HG03060 (cell line): ENCODE measurements around the gene SIPA1L3.

Source experiments
- ATAC-seq: cut with Tn5 transposase; IDR thresholded peaks from one replicate; pipeline ENCODE4 v1.9.1; 2021; ENCODE audit warnings: low read depth, moderate number of reproducible peaks; ENCODE audit not compliant: unreplicated experiment

Gene SIPA1L3

GRCh38 chr19:38133319-38133718 is 226.3 kb downstream of the SIPA1L3 start:
- no peak for ATAC-seq

- ATAC-seq, result no peak
These were observed 227.6 kb downstream of the SIPA1L3 start for GRCh38 chr19:38134540-38135149.

GRCh38 chr19:38135150-38135998 is 228.4 kb downstream of the SIPA1L3 start:
- no peak for ATAC-seq

GRCh38 chr19:38139122-38139521 is 232.1 kb downstream of the SIPA1L3 start:
- no peak for ATAC-seq

- no peak for ATAC-seq
These were observed 234.1 kb downstream of the SIPA1L3 start for GRCh38 chr19:38141108-38141507.

- no peak for ATAC-seq
These were observed 235.4 kb downstream of the SIPA1L3 start for GRCh38 chr19:38142176-38143035.

GRCh38 chr19:38143847-38144246 is 236.8 kb downstream of the SIPA1L3 start:
- ATAC-seq, result no peak

- ATAC-seq, result no peak
These were observed 237.7 kb downstream of the SIPA1L3 start for GRCh38 chr19:38144667-38145066.

- ATAC-seq, result no peak
These were observed 238.6 kb downstream of the SIPA1L3 start for GRCh38 chr19:38145623-38146022.

GRCh38 chr19:38148337-38148736 is 241.3 kb downstream of the SIPA1L3 start:
- no peak for ATAC-seq

- no peak for ATAC-seq
These were observed 242.7 kb downstream of the SIPA1L3 start for GRCh38 chr19:38149661-38150061.

- ATAC-seq, result no peak
These were observed 244.2 kb downstream of the SIPA1L3 start for GRCh38 chr19:38151242-38151641.

GRCh38 chr19:38152461-38153379 is 245.7 kb downstream of the SIPA1L3 start:
- ATAC-seq, result no peak

- no peak for ATAC-seq
These were observed 248.4 kb downstream of the SIPA1L3 start for GRCh38 chr19:38155453-38155852.

GRCh38 chr19:38158730-38159129 is 251.7 kb downstream of the SIPA1L3 start:
- no peak for ATAC-seq

- ATAC-seq, result no peak
These were observed 255.1 kb downstream of the SIPA1L3 start for GRCh38 chr19:38162094-38162493.

- no peak for ATAC-seq
These were observed 255.6 kb downstream of the SIPA1L3 start for GRCh38 chr19:38162632-38163031.

- no peak for ATAC-seq
These were observed 256.6 kb downstream of the SIPA1L3 start for GRCh38 chr19:38163419-38164290.

- no peak for ATAC-seq
These were observed 257.5 kb downstream of the SIPA1L3 start for GRCh38 chr19:38164526-38164925.
